ENCODE results near the gene LSM4.

DNA sequence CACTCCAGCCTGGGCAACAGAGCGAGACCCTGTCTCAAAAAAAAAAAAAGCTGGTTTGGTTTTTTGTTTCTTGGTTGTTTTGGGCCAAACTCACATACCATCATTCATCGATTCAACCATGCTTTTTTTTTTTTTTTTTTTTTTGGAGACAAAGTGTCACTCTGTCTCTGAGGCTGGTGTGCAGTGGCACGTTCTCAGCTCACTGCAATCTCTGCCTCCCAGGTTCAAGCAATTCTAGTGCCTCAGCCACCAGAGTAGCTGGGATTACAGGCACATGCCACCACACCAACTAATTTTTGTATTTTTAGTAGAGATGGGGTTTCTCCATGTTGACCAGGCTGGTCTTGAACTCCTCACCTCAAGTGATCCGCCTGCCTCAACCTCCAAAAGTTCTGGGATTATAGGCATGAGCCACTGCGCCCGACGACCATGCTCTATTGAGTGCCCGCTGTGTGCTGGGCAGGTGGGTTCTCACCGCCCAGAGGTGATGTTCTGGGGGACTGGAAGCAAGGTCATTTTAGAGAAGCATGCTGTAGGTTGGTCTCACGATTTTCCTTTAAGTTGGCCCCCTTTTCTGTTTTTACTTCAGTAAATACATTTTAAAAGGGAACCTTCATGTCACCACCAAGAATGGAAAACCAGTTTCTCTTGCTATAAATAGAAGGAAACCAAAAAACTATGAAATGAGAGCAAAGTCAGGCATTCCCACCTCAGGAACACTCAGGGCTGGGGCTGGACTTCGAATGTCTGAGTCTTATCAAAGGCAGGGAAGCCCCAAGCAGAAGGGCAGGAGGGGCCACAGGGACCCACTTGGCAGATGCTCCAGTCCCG is 33.2 kb downstream of the LSM4 start:
- TF ChIP-seq, protein P1, sequence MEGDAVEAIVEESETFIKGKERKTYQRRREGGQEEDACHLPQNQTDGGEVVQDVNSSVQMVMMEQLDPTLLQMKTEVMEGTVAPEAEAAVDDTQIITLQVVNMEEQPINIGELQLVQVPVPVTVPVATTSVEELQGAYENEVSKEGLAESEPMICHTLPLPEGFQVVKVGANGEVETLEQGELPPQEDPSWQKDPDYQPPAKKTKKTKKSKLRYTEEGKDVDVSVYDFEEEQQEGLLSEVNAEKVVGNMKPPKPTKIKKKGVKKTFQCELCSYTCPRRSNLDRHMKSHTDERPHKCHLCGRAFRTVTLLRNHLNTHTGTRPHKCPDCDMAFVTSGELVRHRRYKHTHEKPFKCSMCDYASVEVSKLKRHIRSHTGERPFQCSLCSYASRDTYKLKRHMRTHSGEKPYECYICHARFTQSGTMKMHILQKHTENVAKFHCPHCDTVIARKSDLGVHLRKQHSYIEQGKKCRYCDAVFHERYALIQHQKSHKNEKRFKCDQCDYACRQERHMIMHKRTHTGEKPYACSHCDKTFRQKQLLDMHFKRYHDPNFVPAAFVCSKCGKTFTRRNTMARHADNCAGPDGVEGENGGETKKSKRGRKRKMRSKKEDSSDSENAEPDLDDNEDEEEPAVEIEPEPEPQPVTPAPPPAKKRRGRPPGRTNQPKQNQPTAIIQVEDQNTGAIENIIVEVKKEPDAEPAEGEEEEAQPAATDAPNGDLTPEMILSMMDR (IDR thresholded peaks at IDR 0.05), result no peak
- TF ChIP-seq POLR2A (IDR thresholded peaks at IDR 0.05), result no peak

Data from right lobe of liver (tissue), 4 donors.